K562 (cell line): Measurements from ENCODE around the gene JUN. TPM values are rescaled to one million over a fixed set of nuclear protein-coding genes. Genes with fewer than 3 reads are reported as not detected.

Source experiments
- ATF4 ChIP-seq: fragments of 450-650 bp; formaldehyde crosslinking; IDR thresholded peaks from 2 replicates; pipeline ENCODE4 v1.4.0; 2022; ENCODE audit warnings: mild to moderate bottlenecking, moderate library complexity
- CREB1 ChIP-seq, 2 experiments: sonication (generic) in 1 of 2; formaldehyde crosslinking in 1 of 2; IDR thresholded peaks; 2 replicates each; pipeline versions ENCODE4 v1.6.1 to v1.8.0; 2012 to 2022; ENCODE audit warnings: inconsistent platforms in 1 of 2, mild to moderate bottlenecking in 1 of 2, missing genetic modification reagents in 1 of 2, moderate library complexity in 1 of 2
- E2F6 ChIP-seq, 2 experiments: IDR thresholded peaks; 2 replicates each; pipeline ENCODE4 v1.6.1; 2011; ENCODE audit warnings: borderline replicate concordance in 1 of 2, control low read depth in 1 of 2, low read depth in 1 of 2, low read length in 1 of 2, mild to moderate bottlenecking in 1 of 2, mixed read lengths in 1 of 2, moderate library complexity in 1 of 2; ENCODE audit not compliant: insufficient read depth in 1 of 2, insufficient read length in 1 of 2, poor library complexity in 1 of 2, severe bottlenecking in 1 of 2; ENCODE audit errors: extremely low read depth in 1 of 2
- FOXJ3 ChIP-seq: sonication (generic); formaldehyde crosslinking; IDR thresholded peaks from 2 replicates; pipeline ENCODE4 v1.4.0; 2020; ENCODE audit warnings: mild to moderate bottlenecking, missing genetic modification reagents
- GTF2E2 ChIP-seq: fragments of 200-800 bp; sonication (Bioruptor generic); IDR thresholded peaks from 2 replicates; pipeline ENCODE4 v1.6.1; 2016; ENCODE audit warnings: missing genetic modification characterization, missing compliant biosample characterization
- HLTF ChIP-seq: fragments of 450-650 bp; IDR thresholded peaks from 2 replicates; pipeline ENCODE4 v1.6.1; 2016
- IRF9 ChIP-seq: fragments of 450-650 bp; IDR thresholded peaks from 2 replicates; pipeline ENCODE4 v1.6.1; 2016; ENCODE audit warnings: missing biosample characterization, missing genetic modification characterization
- KLF16 ChIP-seq: IDR thresholded peaks from 2 replicates; pipeline ENCODE4 v1.6.1; 2016; ENCODE audit warnings: antibody characterized with exemption
- MTA2 ChIP-seq: fragments of 450-650 bp; IDR thresholded peaks from 2 replicates; pipeline ENCODE4 v1.6.1; 2016; ENCODE audit warnings: low read depth
- MYBL2 ChIP-seq, 2 experiments: fragments of 450-650 bp in 1 of 2; sonication (generic) in 1 of 2; formaldehyde crosslinking in 1 of 2; IDR thresholded peaks; 2 replicates each; pipeline versions ENCODE4 v1.6.1 to v1.8.1; 2017 to 2022; ENCODE audit warnings: borderline replicate concordance in 1 of 2, inconsistent platforms in 1 of 2, low read depth in 1 of 2, mild to moderate bottlenecking in 1 of 2, missing genetic modification reagents in 1 of 2, moderate library complexity in 1 of 2
- NEUROD1 ChIP-seq: fragments of 150-350 bp; IDR thresholded peaks from 2 replicates; pipeline ENCODE4 v1.6.1; 2014; ENCODE audit warnings: borderline replicate concordance, low read length, low read depth; ENCODE audit not compliant: partially characterized antibody
- NR3C1 ChIP-seq: sonication (generic); formaldehyde crosslinking; IDR thresholded peaks from 2 replicates; pipeline ENCODE4 v1.8.1; 2022; ENCODE audit warnings: missing genetic modification reagents
- POLR2AphosphoS5 ChIP-seq: IDR thresholded peaks from 2 replicates; pipeline ENCODE4 v1.6.1; 2011; ENCODE audit warnings: mild to moderate bottlenecking, low read depth, low read length, moderate library complexity; ENCODE audit not compliant: control insufficient read depth, insufficient read depth
- RBM15 ChIP-seq: fragments of 200-400 bp; formaldehyde crosslinking; IDR thresholded peaks from 2 replicates; pipeline ENCODE4 v1.6.1; 2018; ENCODE audit warnings: mild to moderate bottlenecking, low read length, moderate library complexity; ENCODE audit not compliant: insufficient read depth
- SIN3A ChIP-seq, 2 experiments: fragments of 150-350 bp in 1 of 2; IDR thresholded peaks; 2 replicates each; pipeline ENCODE4 v1.6.1; 2011 to 2016; ENCODE audit warnings: borderline replicate concordance in 2 of 2, low read depth in 2 of 2, low read length in 2 of 2, mild to moderate bottlenecking in 2 of 2, moderate library complexity in 2 of 2; ENCODE audit not compliant: control insufficient read depth in 1 of 2
- ZNF436 ChIP-seq: fragments of 250-450, 450-650 bp; sonication (Bioruptor Pico); formaldehyde crosslinking; IDR thresholded peaks from 2 replicates; pipeline ENCODE4 v1.7.0; 2020; ENCODE audit warnings: mild to moderate bottlenecking
- ZNF561 ChIP-seq: fragments of 450-650 bp; formaldehyde crosslinking; conservative IDR thresholded peaks from 2 replicates; pipeline ENCODE4 v1.4.0; 2020; ENCODE audit warnings: mild to moderate bottlenecking, moderate library complexity
- ZNF592 ChIP-seq: fragments of 450-650 bp; IDR thresholded peaks from 2 replicates; pipeline ENCODE4 v1.6.1; 2017; ENCODE audit warnings: antibody characterized with exemption, mild to moderate bottlenecking
- polyA plus RNA-seq, 8 experiments: library from polyadenylated mRNA; depleted of rRNA in 4 of 8; stranded (reverse) in 5 of 8; unstranded in 3 of 8; fragments of >200 nt; fragmentation: Nextera tagmentation in 2 of 8; fragmentation: Illumina TruSeq in 1 of 8; extraction: Ambion mirVana in 2 of 8; extraction: Trizol in 1 of 8; gene quantifications; 2 replicates each; pipeline versions ENCODE4 v1.2.1 to v1.2.3, GENCODE V29; 2011 to 2014; ENCODE audit warnings: inconsistent platforms in 1 of 8, missing spikeins in 1 of 8
- total RNA-seq, 7 experiments: library from RNA; depleted of rRNA in 6 of 7; stranded (reverse); fragments of >200 nt in 6 of 7; fragmentation: Illumina TruSeq in 2 of 7; extraction: Trizol in 2 of 7; gene quantifications; 2 replicates each; pipeline versions ENCODE4 v1.2.1 to v1.2.3, GENCODE V29; 2011 to 2021; ENCODE audit warnings: low replicate concordance in 1 of 7

JUN gene
- total and polyA plus RNA-seq, 9 of the 15 experiments (the other 6 are each of a cell fraction or from before 2014, with no cell fraction given), result 0.32 to 23.4 (median 4.0) TPM

- 0 out of 2 replicates have a peak, but pooled peaks have one; percentile 20 for TF ChIP-seq ZNF592
- no peak for TF ChIP-seq HLTF
- no peak for TF ChIP-seq KLF16
- no peak; a peak in 1 of 4 replicates for TF ChIP-seq SIN3A (IDR thresholded peaks at IDR 0.05; ENCODE audit: borderline replicate concordance in 2 of 2, control insufficient read depth in 1 of 2, low read depth in 2 of 2, low read length in 2 of 2)
- no peak for TF ChIP-seq ZNF436 (CRISPR knock-in tag)
- no peak for TF ChIP-seq IRF9
- TF ChIP-seq NEUROD1, result no peak
- TF ChIP-seq POLR2AphosphoS5, result peak; percentile 14; the same call in 1 of the 2 replicates
- TF ChIP-seq RBM15, result 0 out of 2 replicates have a peak, but pooled peaks have one; percentile 26
- peak; percentile 65 for TF ChIP-seq NR3C1 (CRISPR knock-in tag)
- no peak for TF ChIP-seq FOXJ3
- no peak for TF ChIP-seq MTA2
- peak; percentile 84 to 94 for TF ChIP-seq E2F6 (IDR thresholded peaks at IDR 0.05; ENCODE audit: borderline replicate concordance in 1 of 2, extremely low read depth in 1 of 2, insufficient read depth in 1 of 2, insufficient read length in 1 of 2, low read depth in 1 of 2, low read length in 1 of 2, poor library complexity in 1 of 2, severe bottlenecking in 1 of 2)
- no peak for TF ChIP-seq CREB1 (IDR thresholded peaks at IDR 0.05)
- TF ChIP-seq CREB1 (CRISPR knock-in tag; IDR thresholded peaks at IDR 0.05), result 0 out of 2 replicates have a peak, but pooled peaks have one; percentile 42
- no peak for TF ChIP-seq MYBL2 (IDR thresholded peaks at IDR 0.05; ENCODE audit: low read depth)
- no peak for TF ChIP-seq MYBL2 (CRISPR knock-in tag; IDR thresholded peaks at IDR 0.05; ENCODE audit: borderline replicate concordance)
- TF ChIP-seq ATF4 (CRISPR knock-in tag), result no peak
- no peak for TF ChIP-seq ZNF561
- TF ChIP-seq GTF2E2, result 0 out of 2 replicates have a peak, but pooled peaks have one; percentile 47
Measured at GRCh38 chr1:58782178-58783089, 1.4 kb downstream of the JUN start (continued).
